ENCODE results near the gene PF4V1. TPM values are rescaled to one million over a fixed set of nuclear protein-coding genes. Genes with fewer than 3 reads are reported as not detected.

Gene PF4V1
- total and polyA plus RNA-seq, 2 donors (not counting 1 experiment from before 2014, with no cell fraction given) = not detected

DNA sequence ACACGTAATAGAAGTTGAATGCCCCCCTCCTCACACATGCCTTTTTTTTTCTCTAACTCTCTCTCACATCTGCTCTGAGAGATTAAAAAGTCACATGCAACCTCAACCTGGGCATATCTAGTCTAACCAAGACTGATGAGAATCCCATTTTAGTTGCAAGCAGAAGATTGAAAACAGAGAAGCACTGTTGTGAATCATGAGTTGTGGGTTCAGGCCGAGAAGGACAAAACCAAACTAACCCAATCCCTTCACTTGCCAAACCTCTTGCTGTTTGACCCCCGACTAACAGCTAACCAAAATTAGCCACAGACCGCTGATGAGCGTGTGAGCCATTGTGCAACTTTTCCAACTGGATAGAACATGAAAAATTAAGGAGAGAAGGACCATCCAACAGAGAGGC is 47.9 kb downstream of the PF4V1 start:
- Mint-ChIP-seq H3K4me1 (no peaks in the 10 kb centered on the region), H3K27ac (no peak overlapping the region), H3K4me3 (no peak overlapping the region), H3K9me3 (ENCODE audit: insufficient read depth) (no peaks in the 10 kb centered on the region), H3K27me3 (no peaks in the 10 kb centered on the region)
- Histone ChIP-seq H3K79me2 (ENCODE audit: control insufficient read depth, insufficient read depth, low read length) (no peaks in the 10 kb centered on the region), H3K36me3 (replicated peaks in 1 of 2; ENCODE audit: control extremely low read depth in 1 of 2, control insufficient read depth in 1 of 2, extremely low read depth in 1 of 2, insufficient read depth in 2 of 2, low read length in 1 of 2) (no peaks in the 10 kb centered on the region), H3K4me2 (replicated peaks; ENCODE audit: low read depth, low read length, poor library complexity, severe bottlenecking) (no peak overlapping the region), H3K27me3 (replicated peaks in 1 of 4; ENCODE audit: control extremely low read depth in 1 of 4, control insufficient read depth in 3 of 4, insufficient read depth in 4 of 4, low read length in 3 of 4) (no peaks in the 10 kb centered on the region), H3K27ac (ENCODE audit: low read length in 2 of 2) (no peak overlapping the region), H3K9ac (ENCODE audit: low read length) (no peak overlapping the region), H4K20me1 (ENCODE audit: control insufficient read depth, insufficient read depth, low read length, poor library complexity, severe bottlenecking) (no peaks in the 10 kb centered on the region), H2AFZ (ENCODE audit: insufficient read depth, low read depth, low read length, poor library complexity, severe bottlenecking) (no peak overlapping the region), H3K9me3 (ENCODE audit: control extremely low read depth in 1 of 3, control insufficient read depth in 2 of 3, insufficient read depth in 1 of 3, low read length in 2 of 3) (peaks cover 0 to 4% (median 0%) of the 10 kb centered on the region in 3 donors), H3K4me3 (ENCODE audit: control extremely low read depth in 1 of 5, extremely low read depth in 1 of 5, insufficient read depth in 1 of 5, low read depth in 2 of 5, low read length in 4 of 5) (no peak overlapping the region), H3K4me1 (ENCODE audit: control insufficient read depth in 2 of 2, insufficient read depth in 2 of 2, low read length in 2 of 2) (no peaks in the 10 kb centered on the region)
- ChIA-PET POLR2A (no interaction called here), CTCF (no interaction called here)
- WGBS (ENCODE audit: insufficient coverage) = 81% methylated on average over 4 of the region's 5 CpGs
- TF ChIP-seq EZH2 (IDR thresholded peaks at IDR 0.05; ENCODE audit: borderline replicate concordance, insufficient read depth, low read depth, low read length, poor library complexity, severe bottlenecking) = no peak
- DNase-seq (no peak), ATAC-seq (ENCODE audit: low read depth) (no peak)
- intact Hi-C loops (cut with micrococcal nuclease) = no loop called here

DNA sequence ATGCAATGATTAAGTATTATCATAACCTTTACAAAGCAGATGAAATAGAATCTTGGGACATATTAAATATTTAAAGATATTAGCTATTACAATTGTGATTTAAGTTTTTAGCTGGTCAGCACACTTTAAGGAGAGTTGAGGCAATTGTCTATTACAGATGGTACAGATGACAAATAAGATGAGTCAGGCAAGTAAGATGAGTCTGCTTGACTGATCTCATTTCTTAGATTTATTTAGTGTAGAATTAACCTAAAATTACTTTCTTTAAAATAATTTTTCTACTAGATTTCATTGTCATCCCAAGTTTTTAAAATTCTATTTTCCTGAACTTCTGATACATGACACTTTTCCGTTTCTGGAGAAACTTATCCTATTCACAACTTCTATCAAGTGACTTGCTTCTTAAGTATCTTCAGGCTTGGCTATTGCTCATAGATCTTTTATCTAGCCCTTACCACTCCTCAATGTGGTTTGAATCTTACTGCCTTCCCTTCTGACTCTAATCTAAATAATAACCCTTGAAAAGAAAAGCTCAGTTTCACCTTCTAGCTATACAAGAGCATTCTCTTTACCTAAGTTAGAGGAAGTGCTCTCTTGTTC is 49.0 kb downstream of the PF4V1 start:
- intact Hi-C loops (cut with micrococcal nuclease) = no loop called here
- H3K4me1 ChIP-seq (ENCODE audit: control insufficient read depth in 2 of 2, insufficient read depth in 2 of 2, low read length in 2 of 2) = no peaks in the 10 kb centered on the region
- TF ChIP-seq, protein P1, sequence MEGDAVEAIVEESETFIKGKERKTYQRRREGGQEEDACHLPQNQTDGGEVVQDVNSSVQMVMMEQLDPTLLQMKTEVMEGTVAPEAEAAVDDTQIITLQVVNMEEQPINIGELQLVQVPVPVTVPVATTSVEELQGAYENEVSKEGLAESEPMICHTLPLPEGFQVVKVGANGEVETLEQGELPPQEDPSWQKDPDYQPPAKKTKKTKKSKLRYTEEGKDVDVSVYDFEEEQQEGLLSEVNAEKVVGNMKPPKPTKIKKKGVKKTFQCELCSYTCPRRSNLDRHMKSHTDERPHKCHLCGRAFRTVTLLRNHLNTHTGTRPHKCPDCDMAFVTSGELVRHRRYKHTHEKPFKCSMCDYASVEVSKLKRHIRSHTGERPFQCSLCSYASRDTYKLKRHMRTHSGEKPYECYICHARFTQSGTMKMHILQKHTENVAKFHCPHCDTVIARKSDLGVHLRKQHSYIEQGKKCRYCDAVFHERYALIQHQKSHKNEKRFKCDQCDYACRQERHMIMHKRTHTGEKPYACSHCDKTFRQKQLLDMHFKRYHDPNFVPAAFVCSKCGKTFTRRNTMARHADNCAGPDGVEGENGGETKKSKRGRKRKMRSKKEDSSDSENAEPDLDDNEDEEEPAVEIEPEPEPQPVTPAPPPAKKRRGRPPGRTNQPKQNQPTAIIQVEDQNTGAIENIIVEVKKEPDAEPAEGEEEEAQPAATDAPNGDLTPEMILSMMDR (IDR thresholded peaks at IDR 0.05) = no peak
- TF ChIP-seq EZH2 (IDR thresholded peaks at IDR 0.05; ENCODE audit: borderline replicate concordance, insufficient read depth, low read depth, low read length, poor library complexity, severe bottlenecking) = no peak

More for the DNA sequence above, 49.0 kb downstream of the PF4V1 start:
- CTCF ChIA-PET = no interaction called here
- WGBS (ENCODE audit: insufficient coverage) = 100% methylated on average over 1 of the region's 1 CpG
- no peaks in the 10 kb centered on the region for H3K27me3 ChIP-seq (replicated peaks in 1 of 4; ENCODE audit: control extremely low read depth in 1 of 4, control insufficient read depth in 3 of 4, insufficient read depth in 4 of 4, low read length in 3 of 4)
- no peak overlapping the region for H2AFZ ChIP-seq (ENCODE audit: insufficient read depth, low read depth, low read length, poor library complexity, severe bottlenecking)
- H3K79me2 ChIP-seq (ENCODE audit: control insufficient read depth, insufficient read depth, low read length) = no peaks in the 10 kb centered on the region
- no peak overlapping the region for H3K4me3 ChIP-seq (ENCODE audit: control extremely low read depth in 1 of 5, extremely low read depth in 1 of 5, insufficient read depth in 1 of 5, low read depth in 2 of 5, low read length in 4 of 5)
- H4K20me1 ChIP-seq (ENCODE audit: control insufficient read depth, insufficient read depth, low read length, poor library complexity, severe bottlenecking) = no peaks in the 10 kb centered on the region
- Mint-ChIP-seq H3K27me3 (peaks cover 4% of the 10 kb centered on the region), H3K9me3 (ENCODE audit: insufficient read depth) (no peaks in the 10 kb centered on the region), H3K27ac (no peak overlapping the region), H3K4me1 (no peaks in the 10 kb centered on the region), H3K4me3 (no peak overlapping the region)
- DNase-seq (no peak), ATAC-seq (ENCODE audit: low read depth) (no peak)
- H3K9ac ChIP-seq (ENCODE audit: low read length) = no peak overlapping the region
- H3K4me2 ChIP-seq (replicated peaks; ENCODE audit: low read depth, low read length, poor library complexity, severe bottlenecking) = no peak overlapping the region
- H3K27ac ChIP-seq (ENCODE audit: low read length in 2 of 2) = no peak overlapping the region
- peaks cover 0 to 4% (median 0%) of the 10 kb centered on the region in 3 donors for H3K9me3 ChIP-seq (ENCODE audit: control extremely low read depth in 1 of 3, control insufficient read depth in 2 of 3, insufficient read depth in 1 of 3, low read length in 2 of 3)
- POLR2A ChIA-PET = no interaction called here
- no peaks in the 10 kb centered on the region for H3K36me3 ChIP-seq (replicated peaks in 1 of 2; ENCODE audit: control extremely low read depth in 1 of 2, control insufficient read depth in 1 of 2, extremely low read depth in 1 of 2, insufficient read depth in 2 of 2, low read length in 1 of 2)

Measured in B cell (primary cell).